Measurements from ENCODE around the gene NUTM1.

GRCh38 chr15:34355241-34355640 is 12.1 kb downstream of the NUTM1 start:
- no peak for TF ChIP-seq POLR2A (IDR thresholded peaks at IDR 0.05)
- no peak for TF ChIP-seq CTCF (IDR thresholded peaks at IDR 0.05)
- TF ChIP-seq EP300 (IDR thresholded peaks at IDR 0.05; ENCODE audit: low read depth) = no peak
- TF ChIP-seq POLR2AphosphoS5 (IDR thresholded peaks at IDR 0.05) = no peak
